HFF-Myc (cell line): Measurements from ENCODE around the gene PPP2R2D.

Experiments used
- DNase-seq: peaks from one replicate; pipeline ENCODE4 v3.0.0-alpha.2; 2011; ENCODE audit warnings: low read depth; ENCODE audit errors: extremely low read depth
- H3K4me3 ChIP-seq: replicated peaks from 2 replicates; pipeline ENCODE4 v1.5.1; 2011; ENCODE audit warnings: low read depth, mild to moderate bottlenecking, control low read depth, low read length
- CTCF ChIP-seq: IDR thresholded peaks from 2 replicates; pipeline ENCODE4 v1.5.1; 2012; ENCODE audit warnings: mild to moderate bottlenecking, low read depth, low read length, control low read depth; ENCODE audit errors: missing control alignments

The PPP2R2D gene

DNA sequence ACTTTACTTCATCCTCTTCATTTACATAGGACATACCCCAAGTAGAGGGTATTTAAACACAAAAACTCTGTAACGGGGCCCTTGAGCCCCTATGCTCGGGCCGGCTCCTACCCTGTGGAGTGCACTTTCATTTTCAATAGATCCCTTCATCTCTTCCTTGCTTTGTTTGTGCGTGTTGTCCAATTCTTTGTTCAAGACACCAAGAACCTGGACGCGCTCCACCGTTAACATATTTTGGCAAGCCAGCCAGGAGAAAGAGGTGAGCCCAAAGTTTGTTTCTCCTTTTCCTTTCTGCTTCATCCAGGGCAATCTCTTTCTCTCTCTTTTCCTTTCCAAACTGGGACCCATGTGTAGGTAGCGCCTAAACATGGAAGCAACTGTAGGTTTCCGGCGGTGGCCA is 106.9 kb downstream of the PPP2R2D start:
- no peak overlapping the region for H3K4me3 ChIP-seq
- TF ChIP-seq CTCF = no peak
- DNase-seq = no peak
